GM18520 (cell line): ENCODE results near the gene DYNC1H1.

Experiments used
- ATAC-seq: cut with Tn5 transposase; IDR thresholded peaks from one replicate; pipeline ENCODE4 v1.9.1; 2021; ENCODE audit not compliant: unreplicated experiment

Gene DYNC1H1

GRCh38 chr14:101964297-101965180 is at the start of gene DYNC1H1:
Gene DYNC1H1, plus strand, starts transcription at chr14:101964573. Its CDS starts 119 bp downstream, at chr14:101964692.
- ATAC-seq = peak; percentile 82

GRCh38 chr14:101915871-101916815 is 48.2 kb upstream of the DYNC1H1 start:
- ATAC-seq = no peak

- no peak for ATAC-seq
Measured at GRCh38 chr14:101916816-101917412, 47.5 kb upstream of the DYNC1H1 start.

GRCh38 chr14:101917413-101918017 is 46.9 kb upstream of the DYNC1H1 start:
- no peak for ATAC-seq

GRCh38 chr14:101918065-101918989 is 46.0 kb upstream of the DYNC1H1 start:
- no peak for ATAC-seq

- no peak for ATAC-seq
Measured at GRCh38 chr14:101920271-101920670, 44.1 kb upstream of the DYNC1H1 start.

- no peak for ATAC-seq
Measured at GRCh38 chr14:101922866-101923265, 41.5 kb upstream of the DYNC1H1 start.

GRCh38 chr14:101925152-101925551 is 39.2 kb upstream of the DYNC1H1 start:
- ATAC-seq = no peak

- ATAC-seq = no peak
Measured at GRCh38 chr14:101926085-101926484, 38.3 kb upstream of the DYNC1H1 start.

GRCh38 chr14:101926620-101927019 is 37.8 kb upstream of the DYNC1H1 start:
- ATAC-seq = no peak

- no peak for ATAC-seq
Measured at GRCh38 chr14:101927859-101928258, 36.5 kb upstream of the DYNC1H1 start.

GRCh38 chr14:101928415-101928841 is 35.9 kb upstream of the DYNC1H1 start:
- no peak for ATAC-seq

- no peak for ATAC-seq
Measured at GRCh38 chr14:101929096-101929495, 35.3 kb upstream of the DYNC1H1 start.

GRCh38 chr14:101929946-101930345 is 34.4 kb upstream of the DYNC1H1 start:
- no peak for ATAC-seq

- ATAC-seq = no peak
Measured at GRCh38 chr14:101932673-101933072, 31.7 kb upstream of the DYNC1H1 start.

- no peak for ATAC-seq
Measured at GRCh38 chr14:101933209-101933608, 31.2 kb upstream of the DYNC1H1 start.

- no peak for ATAC-seq
Measured at GRCh38 chr14:101934601-101935150, 29.7 kb upstream of the DYNC1H1 start.

GRCh38 chr14:101937926-101938767 is 26.2 kb upstream of the DYNC1H1 start:
- no peak for ATAC-seq
